ENCODE data around the gene FAM13A. TPM values are rescaled to one million over a fixed set of nuclear protein-coding genes. Genes with fewer than 3 reads are reported as not detected.

The FAM13A gene
- polyA plus RNA-seq, 1 of the 3 experiments (the other 2 are of a cell fraction) = 0.67 TPM

- Histone ChIP-seq H3K27me3 (ENCODE audit: insufficient read depth) (no peaks in the 10 kb centered on the region), H4K20me1 (ENCODE audit: insufficient read depth) (no peaks in the 10 kb centered on the region), H3K27ac (ENCODE audit: low read depth in 2 of 2, low read length in 1 of 2) (no peak overlapping the region), H3K9me3 (no peaks in the 10 kb centered on the region), H3K4me2 (no peak overlapping the region), H3K36me3 (replicated peaks in 1 of 2; ENCODE audit: control insufficient read depth in 1 of 2, insufficient read depth in 2 of 2, low read length in 1 of 2) (no peaks in the 10 kb centered on the region), H3K4me3 (ENCODE audit: low read depth in 2 of 2, low read length in 1 of 2) (no peak overlapping the region), H3K4me1 (ENCODE audit: control insufficient read depth in 1 of 2, insufficient read depth in 2 of 2, low read depth in 1 of 2, low read length in 1 of 2) (no peaks in the 10 kb centered on the region), H2AFZ (ENCODE audit: low read depth) (no peak overlapping the region), H3K79me2 (ENCODE audit: insufficient read depth) (no peaks in the 10 kb centered on the region), H3F3A (replicated peaks; ENCODE audit: insufficient read depth) (no peaks in the 10 kb centered on the region), H3K9me2 (no peaks in the 10 kb centered on the region), H3K9ac (no peak overlapping the region)
- CTCF ChIA-PET = interaction anchor here (2.1 kb wide), 1 partner anchor 223 kb away, joined by 7 read pairs; no protein-coding TSS in a partner anchor
- WGBS (ENCODE audit: low lambda C conversion rate) = 59% methylated on average over 3 of the region's 3 CpGs
- DNase-seq = no peak
- TF ChIP-seq MXI1 (IDR thresholded peaks at IDR 0.05; ENCODE audit: low read depth, low read length) = no peak
- TF ChIP-seq FOSL2 (IDR thresholded peaks at IDR 0.05; ENCODE audit: borderline replicate concordance, low read depth) = no peak
- TF ChIP-seq YY1 (IDR thresholded peaks at IDR 0.05; ENCODE audit: low read depth) = no peak
- TF ChIP-seq PBX3 (IDR thresholded peaks at IDR 0.05) = no peak
- no peak for TF ChIP-seq FOXM1 (IDR thresholded peaks at IDR 0.05; ENCODE audit: low read depth)
- no peak for TF ChIP-seq USF1 (IDR thresholded peaks at IDR 0.05; ENCODE audit: borderline replicate concordance, low read depth)
- no peak for TF ChIP-seq TAF1 (IDR thresholded peaks at IDR 0.05; ENCODE audit: borderline replicate concordance, low read depth, low read length)
- TF ChIP-seq RFX5 (IDR thresholded peaks at IDR 0.05; ENCODE audit: low read length) = no peak
- TF ChIP-seq MAX (IDR thresholded peaks at IDR 0.05; ENCODE audit: low read depth) = no peak
- no peak for TF ChIP-seq GABPA (IDR thresholded peaks at IDR 0.05; ENCODE audit: low read depth)
- TF ChIP-seq CTCF (IDR thresholded peaks at IDR 0.05) = no peak
- no peak for TF ChIP-seq RAD21 (IDR thresholded peaks at IDR 0.05; ENCODE audit: low read length)
- no peak for TF ChIP-seq ZBTB33 (IDR thresholded peaks at IDR 0.05; ENCODE audit: borderline replicate concordance, low read depth)
- TF ChIP-seq CHD2 (IDR thresholded peaks at IDR 0.05; ENCODE audit: low read length, partially characterized antibody) = no peak
- no peak for TF ChIP-seq POLR2AphosphoS5 (IDR thresholded peaks at IDR 0.05; ENCODE audit: low read depth, low read length)
- POLR2A ChIA-PET = no interaction called here
These were observed 14.9 kb downstream of the FAM13A start for GRCh38 chr4:89042055-89042454.
